Neural cell (in vitro differentiated cells): ENCODE measurements around the gene ARHGAP18. TPM values are rescaled to one million over a fixed set of nuclear protein-coding genes. Genes with fewer than 3 reads are reported as not detected.

Experiments
- H2AFZ ChIP-seq: fragments of 200-600, 300-800 bp; sonication (generic), shearing (Covaris generic); 2 replicates; pipeline ENCODE4 v1.6.0; 2014; ENCODE audit warnings: low read depth, mild to moderate bottlenecking, antibody characterized with exemption, low read length, moderate library complexity
- H3F3A ChIP-seq: fragments of 200-600 bp; shearing (Covaris generic); 2 replicates; pipeline ENCODE4 v1.6.1; 2016; ENCODE audit warnings: mild to moderate bottlenecking, moderate library complexity, mixed read lengths, antibody characterized with exemption, low read length; ENCODE audit not compliant: insufficient read depth, poor library complexity, severe bottlenecking
- H3K27ac ChIP-seq: fragments of 200-600, 300-800 bp; sonication (generic), shearing (Covaris generic); 2 replicates; pipeline ENCODE4 v1.5.1; 2014; ENCODE audit warnings: mild to moderate bottlenecking, low read length, moderate library complexity
- H3K27me3 ChIP-seq: fragments of 300-800, 200-600 bp; sonication (generic), shearing (Covaris generic); 2 replicates; pipeline ENCODE4 v1.6.0; 2014; ENCODE audit warnings: mild to moderate bottlenecking, low read depth, low read length, moderate library complexity; ENCODE audit not compliant: insufficient read depth
- H3K36me3 ChIP-seq: fragments of 300-800, 200-600 bp; sonication (generic), shearing (Covaris generic); 2 replicates; pipeline ENCODE4 v1.5.1; 2014; ENCODE audit warnings: mild to moderate bottlenecking, antibody characterized with exemption, low read length, moderate library complexity; ENCODE audit not compliant: insufficient read depth
- H3K4me2 ChIP-seq: fragments of 300-800, 200-600 bp; sonication (generic), shearing (Covaris generic); 2 replicates; pipeline ENCODE4 v1.6.0; 2014; ENCODE audit warnings: mild to moderate bottlenecking, low read length
- H3K4me3 ChIP-seq: fragments of 300-800, 200-600 bp; sonication (generic), shearing (Covaris generic); 2 replicates; pipeline ENCODE4 v1.5.1; 2014; ENCODE audit warnings: mild to moderate bottlenecking, low read length, moderate library complexity
- H3K79me2 ChIP-seq: fragments of 200-600 bp; shearing (Covaris generic); replicated peaks from 2 replicates; pipeline ENCODE4 v1.6.0; 2014; ENCODE audit warnings: mild to moderate bottlenecking, low read length, moderate library complexity; ENCODE audit not compliant: insufficient read depth
- H3K9ac ChIP-seq: fragments of 300-800, 200-600 bp; sonication (generic), shearing (Covaris generic); 2 replicates; pipeline ENCODE4 v1.6.1; 2016; ENCODE audit warnings: mild to moderate bottlenecking, low read length, mixed read lengths
- H3K9me2 ChIP-seq: fragments of 200-600 bp; shearing (Covaris generic); 2 replicates; pipeline ENCODE4 v1.6.1; 2016; ENCODE audit warnings: mild to moderate bottlenecking, low read length, mixed read lengths; ENCODE audit not compliant: insufficient read depth
- H3K9me3 ChIP-seq: fragments of 200-600, 300-800 bp; sonication (generic), shearing (Covaris generic); 2 replicates; pipeline ENCODE4 v1.6.1; 2016; ENCODE audit warnings: mild to moderate bottlenecking, mixed run types, low read length, moderate library complexity, mixed read lengths
- H4K20me1 ChIP-seq: fragments of 200-600 bp; shearing (Covaris generic); 2 replicates; pipeline ENCODE4 v1.6.1; 2016; ENCODE audit warnings: mild to moderate bottlenecking, mixed run types; ENCODE audit not compliant: insufficient read depth
- CTCF ChIP-seq: fragments of 450-650 bp; IDR thresholded peaks from 2 replicates; pipeline ENCODE4 v1.5.1; 2014; ENCODE audit warnings: antibody characterized with exemption, mild to moderate bottlenecking, moderate library complexity; ENCODE audit not compliant: poor library complexity, severe bottlenecking
- EP300 ChIP-seq: fragments of 450-650 bp; conservative IDR thresholded peaks from 2 replicates; pipeline ENCODE4 v1.6.1; 2014; ENCODE audit warnings: antibody characterized with exemption, mild to moderate bottlenecking, moderate library complexity; ENCODE audit not compliant: poor library complexity, severe bottlenecking
- EZH2 ChIP-seq: fragments of 200-600, 300-800 bp; shearing (Covaris generic), sonication (generic); IDR thresholded peaks from 2 replicates; pipeline ENCODE4 v1.6.1; 2014; ENCODE audit warnings: antibody characterized with exemption, low read length, borderline replicate concordance, mild to moderate bottlenecking; ENCODE audit not compliant: insufficient read depth, poor library complexity, severe bottlenecking
- MXI1 ChIP-seq: fragments of 450-650 bp; conservative IDR thresholded peaks from 2 replicates; pipeline ENCODE4 v1.6.1; 2014; ENCODE audit warnings: antibody characterized with exemption, mild to moderate bottlenecking; ENCODE audit not compliant: poor library complexity, severe bottlenecking
- POLR2AphosphoS5 ChIP-seq: IDR thresholded peaks from 2 replicates; pipeline ENCODE4 v1.6.1; 2012
- RAD21 ChIP-seq: fragments of 450-650 bp; conservative IDR thresholded peaks from 2 replicates; pipeline ENCODE4 v1.6.1; 2014; ENCODE audit warnings: antibody characterized with exemption, mild to moderate bottlenecking, moderate library complexity
- REST ChIP-seq: IDR thresholded peaks from 2 replicates; pipeline ENCODE4 v1.6.1; 2012; ENCODE audit warnings: borderline replicate concordance
- SMC3 ChIP-seq: fragments of 450-650 bp; conservative IDR thresholded peaks from 2 replicates; pipeline ENCODE4 v1.6.1; 2014; ENCODE audit warnings: antibody characterized with exemption, mild to moderate bottlenecking, moderate library complexity; ENCODE audit not compliant: poor library complexity
- TAF1 ChIP-seq: IDR thresholded peaks from 2 replicates; pipeline ENCODE4 v1.6.1; 2012; ENCODE audit warnings: low read depth
- polyA plus RNA-seq: library from polyadenylated mRNA; depleted of rRNA; stranded (reverse); fragments of >200 nt; gene quantifications from 2 replicates; pipeline ENCODE4 v1.2.3, GENCODE V29; 2014

The ARHGAP18 gene
- polyA plus RNA-seq, 1 donor from 2014 or later = 4.7 TPM

GRCh38 chr6:129691709-129692108, 18.3 kb downstream of the ARHGAP18 start:
- no peaks in the 10 kb centered on the region for H3K27me3 ChIP-seq
- no peaks in the 10 kb centered on the region for H3K79me2 ChIP-seq
- H3F3A ChIP-seq = no peaks in the 10 kb centered on the region
- H3K4me3 ChIP-seq = no peak overlapping the region
- H3K4me2 ChIP-seq = no peak overlapping the region
- H3K27ac ChIP-seq = no peak overlapping the region
- H4K20me1 ChIP-seq = no peaks in the 10 kb centered on the region
- no peaks in the 10 kb centered on the region for H3K9me3 ChIP-seq
- H3K9ac ChIP-seq = no peak overlapping the region
- TF ChIP-seq CTCF (no peak), SMC3 (no peak), RAD21 (no peak), REST (no peak), EP300 (no peak), TAF1 (no peak), MXI1 (no peak), POLR2AphosphoS5 (no peak), EZH2 (no peak)
- no peak overlapping the region for H2AFZ ChIP-seq
- no peaks in the 10 kb centered on the region for H3K9me2 ChIP-seq
- H3K36me3 ChIP-seq = no peaks in the 10 kb centered on the region

- no peaks in the 10 kb centered on the region for H3F3A ChIP-seq
- H3K79me2 ChIP-seq = no peaks in the 10 kb centered on the region
- H2AFZ ChIP-seq = no peak overlapping the region
- H3K9ac ChIP-seq = no peak overlapping the region
- no peaks in the 10 kb centered on the region for H4K20me1 ChIP-seq
- no peaks in the 10 kb centered on the region for H3K36me3 ChIP-seq
- no peak for TF ChIP-seq EZH2
- TF ChIP-seq SMC3 = no peak
- no peak for TF ChIP-seq CTCF
- no peak for TF ChIP-seq RAD21
- no peak for TF ChIP-seq EP300
- no peak for TF ChIP-seq REST
- no peak for TF ChIP-seq TAF1
- TF ChIP-seq POLR2AphosphoS5 = no peak
- no peak for TF ChIP-seq MXI1
- H3K9me3 ChIP-seq = no peaks in the 10 kb centered on the region
- H3K9me2 ChIP-seq = no peaks in the 10 kb centered on the region
- H3K4me3 ChIP-seq = no peak overlapping the region
- H3K4me2 ChIP-seq = no peak overlapping the region
- no peak overlapping the region for H3K27ac ChIP-seq
- H3K27me3 ChIP-seq = no peaks in the 10 kb centered on the region
These were observed 18.8 kb downstream of the ARHGAP18 start for GRCh38 chr6:129691043-129691640.
